NB4 (cell line): ENCODE results near the gene PPP2R5C.

Experiments
- CTCF ChIP-seq: IDR thresholded peaks from one replicate; pipeline ENCODE4 v1.5.1; 2012; ENCODE audit warnings: low read depth, low read length
- POLR2A ChIP-seq: IDR thresholded peaks from 2 replicates; pipeline ENCODE4 v1.6.1; 2011; ENCODE audit warnings: mild to moderate bottlenecking; ENCODE audit not compliant: insufficient read length; ENCODE audit errors: extremely low read depth

- TF ChIP-seq CTCF (no peak), POLR2A (no peak)
Measured at GRCh38 chr14:101813171-101813759, 51.8 kb downstream of the PPP2R5C start.
